ENCODE measurements around the gene CALHM4.

CALHM4 gene

DNA sequence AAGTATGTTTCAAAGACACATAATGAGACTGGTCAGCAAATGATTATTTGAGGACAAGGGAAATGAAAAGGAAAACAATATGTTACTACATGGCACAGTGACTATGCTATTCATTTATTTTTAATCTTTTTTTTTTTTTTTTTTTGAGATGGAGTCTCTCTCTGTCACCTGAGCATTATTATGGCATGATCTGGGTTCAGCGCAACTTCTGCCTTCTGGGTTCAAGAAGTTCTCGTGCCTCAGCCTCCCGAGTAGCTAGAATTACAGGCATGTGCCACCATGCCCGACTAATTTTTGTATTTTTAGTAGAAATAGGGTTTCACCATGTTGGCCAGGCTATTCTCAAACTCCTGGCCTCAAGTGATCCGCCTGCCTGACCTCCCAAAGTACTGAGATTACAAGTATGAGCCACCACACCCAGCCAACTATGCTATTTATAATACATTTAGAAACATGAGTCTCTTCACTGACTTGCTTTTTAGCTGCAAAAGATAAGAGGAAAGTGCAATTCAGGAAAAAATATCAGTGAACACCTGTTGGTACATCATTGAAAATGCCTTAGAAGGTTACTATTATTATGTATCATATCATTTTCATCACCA is 3.4 kb downstream of the CALHM4 start:
- H3K4me3 Mint-ChIP-seq = no peak overlapping the region
- H3K27me3 Mint-ChIP-seq = peaks cover 8% of the 10 kb centered on the region
- no peaks in the 10 kb centered on the region for H3K9me3 Mint-ChIP-seq
- no peak for DNase-seq
- no peaks in the 10 kb centered on the region for H3K4me1 Mint-ChIP-seq
- CTCF ChIA-PET = no interaction called here
- H3K27ac Mint-ChIP-seq = no peak overlapping the region
- no peaks in the 10 kb centered on the region for H3K36me3 Mint-ChIP-seq

DNA sequence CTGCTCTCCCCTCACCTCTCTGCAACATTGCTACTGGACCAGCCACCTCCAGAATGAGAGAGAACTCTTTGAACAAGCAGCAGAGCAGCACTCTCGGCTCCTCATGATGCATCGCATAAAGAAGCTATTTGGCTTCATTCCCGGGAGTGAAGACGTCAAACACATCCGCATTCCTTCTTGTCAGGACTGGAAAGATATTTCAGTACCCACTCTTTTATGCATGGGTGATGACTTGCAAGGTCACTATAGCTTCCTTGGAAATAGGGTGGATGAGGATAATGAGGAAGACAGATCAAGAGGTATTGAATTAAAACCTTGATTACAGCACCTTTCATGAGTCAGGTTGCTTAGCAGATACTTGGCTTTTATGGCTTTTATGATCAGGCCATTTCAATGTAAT is 4.3 kb downstream of the CALHM4 start:
- Mint-ChIP-seq H3K27ac (no peak overlapping the region), H3K36me3 (no peaks in the 10 kb centered on the region), H3K9me3 (no peaks in the 10 kb centered on the region), H3K4me1 (no peaks in the 10 kb centered on the region), H3K4me3 (no peak overlapping the region), H3K27me3 (peaks cover 10% of the 10 kb centered on the region)
- CTCF ChIA-PET = interaction anchor here (0.7 to 0.9 kb wide), 2 partner anchors 19 to 339 kb away, joined by 3 read pairs; no protein-coding TSS in a partner anchor
- DNase-seq = no peak

DNA sequence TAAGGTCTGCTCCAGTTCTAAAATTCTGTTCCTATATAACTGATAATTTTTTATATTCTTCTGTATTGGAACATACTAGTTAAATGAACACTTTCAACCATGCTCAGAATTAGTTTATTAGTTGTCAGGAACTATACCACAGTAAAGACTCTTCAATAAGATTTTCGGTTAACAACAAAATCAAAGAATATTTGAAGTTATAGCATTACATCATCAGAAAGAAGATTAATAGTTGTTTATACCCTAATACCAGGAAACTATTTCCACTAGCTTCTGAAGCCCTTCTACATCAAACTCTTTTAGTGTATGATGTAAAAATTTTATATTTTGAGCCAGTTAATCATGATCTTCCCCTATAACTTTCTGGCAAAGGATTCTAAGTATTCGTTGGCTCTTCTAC is 6.6 kb downstream of the CALHM4 start:
- CTCF ChIA-PET = interaction anchor here (0.8 to 5.1 kb wide), 16 partner anchors 11 to 408 kb away, joined by 3 to 38 read pairs (median 4); partner anchors contain the start of gene RWDD1
- no peak for DNase-seq
- H3K4me1 Mint-ChIP-seq = no peaks in the 10 kb centered on the region
- H3K27ac Mint-ChIP-seq = no peak overlapping the region
- H3K9me3 Mint-ChIP-seq = no peaks in the 10 kb centered on the region
- H3K36me3 Mint-ChIP-seq = no peaks in the 10 kb centered on the region
- peaks cover 17% of the 10 kb centered on the region for H3K27me3 Mint-ChIP-seq
- no peak overlapping the region for H3K4me3 Mint-ChIP-seq

DNA sequence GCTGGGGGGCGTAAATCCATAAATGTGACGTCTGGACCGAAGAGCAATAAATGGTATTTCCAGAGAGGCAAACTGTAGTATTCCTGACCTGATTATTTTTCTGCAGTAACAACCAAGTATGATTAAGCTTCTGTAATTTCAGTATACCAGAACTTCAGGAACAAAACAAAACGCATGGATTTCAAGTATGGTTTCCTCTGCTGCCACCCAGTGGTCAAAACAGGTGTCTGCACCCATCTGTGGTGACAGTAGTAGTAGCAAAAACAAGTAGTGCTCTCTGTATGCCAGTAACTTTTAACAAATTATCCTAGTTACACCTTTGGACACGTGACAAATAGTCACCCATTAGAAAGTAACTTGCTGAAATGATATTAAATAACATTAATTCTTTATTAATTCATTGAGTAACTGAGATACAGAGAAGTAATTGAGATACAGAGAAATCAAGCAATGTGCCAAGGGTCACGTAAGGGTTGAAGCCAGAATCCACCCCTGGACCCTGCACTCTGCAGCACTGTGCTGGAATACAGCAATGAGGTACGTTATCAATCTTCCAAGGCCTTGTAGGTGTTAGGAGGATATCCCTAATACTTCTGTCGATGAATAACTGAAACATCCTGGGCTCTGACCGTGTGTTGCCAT is 7.9 kb downstream of the CALHM4 start:
- no peaks in the 10 kb centered on the region for H3K9me3 Mint-ChIP-seq
- CTCF ChIA-PET = interaction anchor here (0.7 to 5.1 kb wide), 24 partner anchors 10 to 406 kb away, joined by 3 to 38 read pairs (median 4); partner anchors contain the start of gene RWDD1
- H3K36me3 Mint-ChIP-seq = no peaks in the 10 kb centered on the region

DNA sequence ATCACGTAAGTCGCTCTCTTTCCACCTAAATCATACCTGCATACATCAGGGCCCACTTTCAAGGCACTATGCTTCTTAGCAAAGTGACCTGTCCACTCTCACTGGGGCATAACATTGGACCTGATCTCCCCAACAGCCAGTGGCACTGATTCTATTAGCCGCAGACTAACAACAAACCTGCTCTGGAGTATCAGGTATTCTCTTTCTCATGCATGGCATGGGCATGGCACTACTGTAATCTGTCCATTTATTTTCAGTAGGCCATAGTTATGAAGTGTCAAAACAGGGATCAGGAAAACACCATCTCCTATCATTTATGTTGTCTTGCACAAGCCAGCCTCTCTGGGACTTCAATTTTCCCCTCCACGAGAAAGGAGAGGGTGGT is 8.5 kb downstream of the CALHM4 start:
- Mint-ChIP-seq H3K36me3 (no peaks in the 10 kb centered on the region), H3K4me3 (no peak overlapping the region), H3K4me1 (no peaks in the 10 kb centered on the region), H3K27ac (no peak overlapping the region), H3K27me3 (peaks cover 28% of the 10 kb centered on the region), H3K9me3 (no peaks in the 10 kb centered on the region)
- no peak for DNase-seq
- CTCF ChIA-PET = interaction anchor here (1.0 to 5.1 kb wide), 7 partner anchors 20 to 344 kb away, joined by 3 to 38 read pairs (median 4); no protein-coding TSS in a partner anchor

More for the DNA sequence above, 7.9 kb downstream of the CALHM4 start:
- DNase-seq = peak; percentile 81
- Mint-ChIP-seq H3K27me3 (peaks cover 28% of the 10 kb centered on the region), H3K4me1 (no peaks in the 10 kb centered on the region), H3K4me3 (no peak overlapping the region), H3K27ac (no peak overlapping the region)

DNA sequence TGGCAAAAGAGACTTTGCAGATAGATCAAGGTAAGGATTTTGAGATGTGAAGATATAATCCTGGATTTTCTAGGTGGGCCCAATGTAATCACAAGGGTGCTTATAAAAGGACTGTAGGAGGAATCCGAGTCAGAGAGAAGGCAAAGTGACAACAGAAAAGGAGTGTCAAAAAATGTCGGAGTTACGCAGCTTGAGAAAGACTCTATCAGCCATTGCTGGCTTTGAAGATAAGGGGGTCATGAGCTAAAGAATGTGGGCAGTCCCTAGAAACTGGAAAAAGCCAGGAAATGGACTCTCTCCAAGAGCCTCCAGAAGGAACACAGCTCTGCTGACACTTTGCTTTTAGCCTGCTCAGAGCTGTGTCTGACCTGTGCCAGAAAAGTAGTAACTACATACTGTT is 9.1 kb downstream of the CALHM4 start:
- Mint-ChIP-seq H3K4me3 (no peak overlapping the region), H3K36me3 (no peaks in the 10 kb centered on the region), H3K4me1 (no peaks in the 10 kb centered on the region), H3K27me3 (peaks cover 29% of the 10 kb centered on the region), H3K27ac (no peak overlapping the region), H3K9me3 (no peaks in the 10 kb centered on the region)
- CTCF ChIA-PET = interaction anchor here (0.7 to 5.1 kb wide), 11 partner anchors 9 to 451 kb away, joined by 3 to 38 read pairs (median 4); partner anchors contain the start of gene RWDD1
- DNase-seq = no peak

DNA sequence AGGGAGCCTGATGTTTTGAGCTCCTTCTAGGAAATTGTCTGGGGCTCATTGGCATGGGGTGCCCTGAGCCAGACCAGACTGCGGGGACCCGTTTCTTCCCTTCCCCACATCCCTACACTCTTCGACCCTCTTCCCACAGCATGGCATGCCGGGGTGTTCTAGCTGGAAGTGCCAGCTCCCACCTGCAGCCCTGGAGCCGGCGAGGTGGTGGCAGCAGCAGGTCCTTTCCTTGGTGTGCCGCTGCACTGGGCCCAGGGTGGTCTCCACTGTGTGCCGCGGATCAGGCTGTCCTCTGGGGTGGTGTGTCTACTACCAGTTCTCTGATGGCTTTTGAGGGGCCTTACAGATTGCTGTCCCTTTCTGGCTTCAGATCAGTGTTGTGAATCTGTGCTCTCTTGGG is 10.3 kb downstream of the CALHM4 start:
- H3K4me3 Mint-ChIP-seq = no peak overlapping the region
- peaks cover 31% of the 10 kb centered on the region for H3K27me3 Mint-ChIP-seq
- no peak for DNase-seq
- no peaks in the 10 kb centered on the region for H3K36me3 Mint-ChIP-seq
- CTCF ChIA-PET = interaction anchor here (0.6 to 5.1 kb wide), 9 partner anchors 8 to 295 kb away, joined by 4 to 38 read pairs (median 7); partner anchors contain the start of gene RWDD1
- H3K4me1 Mint-ChIP-seq = peaks cover under 1% of the 10 kb centered on the region
- H3K9me3 Mint-ChIP-seq = no peaks in the 10 kb centered on the region
- H3K27ac Mint-ChIP-seq = no peak overlapping the region

DNA sequence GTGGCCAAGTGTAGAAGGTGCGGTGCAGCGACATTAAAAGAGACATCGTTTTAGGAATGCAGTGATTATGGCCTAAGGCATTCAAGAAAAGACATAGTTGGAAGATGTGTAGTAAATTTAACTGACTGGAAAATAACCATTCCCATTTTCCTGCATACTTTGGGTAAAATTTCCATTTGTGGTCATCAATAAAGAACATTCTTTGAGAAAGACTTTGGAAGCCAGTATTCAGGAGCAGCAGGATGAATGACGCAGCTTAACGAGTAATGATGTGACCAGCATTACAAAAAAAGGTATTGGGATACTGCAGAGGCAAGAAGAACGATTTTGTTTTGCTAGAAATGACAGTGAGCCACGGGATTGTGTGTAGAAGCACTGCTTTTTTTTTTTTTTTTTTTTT is 10.8 kb downstream of the CALHM4 start:
- Mint-ChIP-seq H3K9me3 (no peaks in the 10 kb centered on the region), H3K27ac (no peak overlapping the region), H3K36me3 (no peaks in the 10 kb centered on the region), H3K27me3 (peaks cover 31% of the 10 kb centered on the region), H3K4me1 (peaks cover 5% of the 10 kb centered on the region), H3K4me3 (no peak overlapping the region)
- CTCF ChIA-PET = interaction anchor here (1.4 to 5.1 kb wide), 6 partner anchors 9 to 296 kb away, joined by 4 to 38 read pairs (median 8); no protein-coding TSS in a partner anchor
- DNase-seq = no peak

DNA sequence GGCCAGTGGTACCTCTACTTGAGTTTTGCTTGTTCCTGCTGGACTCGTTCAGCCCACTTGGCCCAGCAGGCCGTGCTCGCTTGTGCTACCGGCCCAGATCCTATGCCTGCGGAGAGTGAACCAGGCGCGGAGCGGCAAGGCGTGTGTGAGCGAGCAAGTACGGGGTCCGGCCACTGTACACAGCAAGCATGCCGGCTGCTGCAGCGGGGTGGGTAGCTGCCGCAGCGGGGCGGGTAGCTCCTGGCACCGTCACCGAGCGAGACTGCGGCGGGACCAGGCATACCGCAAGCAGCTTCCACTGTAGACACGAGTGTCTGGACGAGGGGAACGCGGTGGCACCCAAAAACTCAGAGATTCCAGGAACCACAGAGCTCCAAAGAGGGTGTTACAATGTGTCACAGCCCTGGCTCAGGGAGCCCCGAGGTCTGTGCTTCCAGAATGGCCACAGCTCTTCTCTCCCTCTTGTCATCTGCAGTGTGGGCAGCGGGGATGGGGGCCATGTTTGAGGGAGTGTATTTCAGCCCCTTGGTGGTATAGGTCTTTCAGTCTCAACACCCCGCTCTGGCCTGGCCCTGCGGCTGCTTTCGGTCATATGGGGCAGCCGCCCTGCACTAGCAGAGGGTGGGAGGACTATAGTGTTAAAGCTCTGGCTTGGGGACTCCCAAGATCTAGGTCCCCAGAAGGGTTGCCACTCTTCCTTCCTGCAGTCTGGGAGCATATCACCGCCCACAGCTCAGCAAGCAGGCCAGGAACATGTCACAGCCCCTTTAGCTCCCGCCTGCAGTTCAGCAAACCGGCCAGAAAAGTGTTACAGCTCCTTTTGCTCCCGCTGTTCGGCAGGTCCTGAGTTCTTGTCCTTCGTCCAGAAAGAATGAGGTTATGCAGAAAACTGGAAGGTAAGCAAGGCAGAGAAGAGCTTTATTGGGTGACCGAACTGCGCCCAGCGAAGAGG is 11.6 kb downstream of the CALHM4 start:
- Mint-ChIP-seq H3K9me3 (no peaks in the 10 kb centered on the region), H3K36me3 (no peaks in the 10 kb centered on the region), H3K4me1 (peaks cover 10% of the 10 kb centered on the region), H3K27ac (no peak overlapping the region), H3K4me3 (peak overlapping the region; percentile 7), H3K27me3 (peaks cover 31% of the 10 kb centered on the region)
- CTCF ChIA-PET = interaction anchor here (1.3 to 1.7 kb wide), 3 partner anchors 30 to 297 kb away, joined by 4 to 8 read pairs (median 5); no protein-coding TSS in a partner anchor
- peak; percentile 33 for DNase-seq

DNA sequence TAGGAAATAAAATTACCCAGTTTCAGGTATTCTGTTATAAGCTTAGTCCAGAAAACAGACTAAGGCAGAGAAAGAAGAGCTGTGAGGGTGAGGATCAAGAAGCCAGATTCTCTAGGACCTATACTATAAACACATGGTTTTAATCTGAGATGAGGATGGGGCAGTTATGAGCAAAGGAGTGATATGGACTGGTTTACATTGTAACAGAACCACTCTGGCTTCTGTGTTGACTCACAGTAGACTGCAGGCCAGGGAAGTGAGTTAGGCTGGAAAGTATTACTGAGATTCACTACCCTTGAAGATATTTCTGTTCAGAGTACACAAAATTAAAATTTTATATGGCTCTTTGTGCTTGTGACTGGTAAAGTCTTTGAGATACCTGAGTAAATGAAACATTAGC is 14.6 kb downstream of the CALHM4 start:
- CTCF ChIA-PET = no interaction called here
- DNase-seq = no peak
- Mint-ChIP-seq H3K36me3 (no peaks in the 10 kb centered on the region), H3K27ac (no peak overlapping the region), H3K4me1 (peaks cover 28% of the 10 kb centered on the region), H3K27me3 (peaks cover 28% of the 10 kb centered on the region), H3K9me3 (no peaks in the 10 kb centered on the region), H3K4me3 (no peak overlapping the region)

DNA sequence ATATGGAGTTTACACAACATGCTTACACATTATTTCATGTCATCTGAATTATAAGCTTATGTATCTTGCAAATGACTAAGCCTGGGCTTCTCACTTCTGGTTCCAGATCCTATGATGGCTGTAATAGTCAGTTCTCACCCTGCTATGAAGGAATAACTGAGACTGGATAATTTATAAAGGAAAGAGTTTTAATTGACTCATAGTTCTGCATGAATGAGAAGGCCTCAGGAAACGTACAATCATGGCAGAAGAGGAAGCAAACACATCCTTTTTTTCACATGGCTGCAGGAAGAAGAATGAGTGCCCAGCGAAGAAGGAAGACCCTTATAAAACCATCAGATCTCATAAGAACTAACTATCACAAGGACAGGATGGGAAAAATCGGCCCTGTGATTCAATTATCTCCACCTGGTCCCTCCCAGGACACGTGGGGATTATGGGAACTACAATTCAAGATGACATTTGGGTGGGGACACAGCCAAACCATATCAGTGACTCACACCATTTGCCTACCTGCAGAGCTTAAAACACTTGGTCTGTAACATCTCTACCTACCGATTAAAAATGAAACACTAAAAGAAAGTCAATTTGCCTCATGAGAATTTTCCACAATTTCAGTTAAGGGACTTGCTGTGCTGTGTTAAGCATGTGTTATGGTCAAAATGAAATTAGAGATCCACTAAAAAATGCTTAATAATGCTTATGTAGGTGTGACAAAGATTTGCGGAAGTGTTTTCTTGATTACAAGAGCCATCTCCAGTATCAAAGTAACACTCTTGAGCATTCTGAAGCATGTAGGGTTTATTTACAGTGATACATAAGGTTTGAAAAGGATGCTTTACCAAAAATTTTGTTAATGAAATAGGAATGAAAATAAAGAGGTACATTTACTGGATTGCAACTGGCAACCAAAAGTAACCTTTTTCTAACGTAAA is 15.5 kb downstream of the CALHM4 start:
- DNase-seq = no peak
- no peaks in the 10 kb centered on the region for H3K36me3 Mint-ChIP-seq
- peaks cover 23% of the 10 kb centered on the region for H3K27me3 Mint-ChIP-seq
- CTCF ChIA-PET = interaction anchor here (1.4 to 1.5 kb wide), 2 partner anchors 14 to 97 kb away, joined by 4 read pairs; no protein-coding TSS in a partner anchor
- H3K4me3 Mint-ChIP-seq = no peak overlapping the region
- peaks cover 38% of the 10 kb centered on the region for H3K4me1 Mint-ChIP-seq
- H3K27ac Mint-ChIP-seq = no peak overlapping the region
- H3K9me3 Mint-ChIP-seq = no peaks in the 10 kb centered on the region

DNA sequence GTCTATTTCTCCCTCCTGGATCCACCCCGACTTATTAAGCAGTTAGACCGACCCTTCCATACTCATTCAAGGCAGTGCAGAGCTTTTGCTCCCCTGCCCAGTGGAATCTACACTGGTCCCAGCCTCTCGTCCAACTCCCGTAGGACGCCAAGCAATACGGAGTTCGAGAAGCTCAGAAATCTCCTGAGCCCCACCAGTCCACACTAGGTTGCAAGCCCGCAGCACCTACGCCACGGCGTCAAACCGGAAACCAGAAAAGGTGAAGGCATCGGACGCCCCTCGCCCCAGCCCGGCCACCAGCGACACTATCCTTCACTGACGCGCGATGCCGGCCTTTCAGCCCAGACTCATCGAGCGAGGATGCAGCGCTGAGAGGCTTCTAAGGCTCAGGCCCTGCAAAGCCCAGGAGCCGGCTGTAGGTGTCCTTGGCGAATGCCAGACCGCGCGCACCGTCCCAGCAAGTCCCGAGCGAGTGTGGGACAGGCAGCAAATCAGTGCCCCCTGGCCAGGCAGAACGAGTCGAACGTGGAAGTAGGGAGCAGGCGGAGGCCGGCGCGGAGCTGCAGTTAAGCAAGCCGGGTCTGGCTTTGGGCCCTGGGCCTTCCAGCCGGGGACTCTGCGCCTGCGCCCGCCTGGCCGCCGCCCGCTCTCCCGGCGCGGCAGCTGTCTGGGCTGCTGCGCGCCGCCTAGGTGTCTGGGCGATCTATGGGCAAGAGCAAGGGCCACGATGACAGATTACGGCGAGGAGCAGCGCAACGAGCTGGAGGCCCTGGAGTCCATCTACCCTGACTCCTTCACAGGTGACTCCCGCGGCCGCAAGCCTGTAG is 17.5 kb downstream of the CALHM4 start, which contains the start of gene RWDD1:
TSS of gene RWDD1 (plus strand) at position 649 of the 827 bp plus-strand sequence. CDS start at position 728, 79 bp downstream.
- H3K27me3 Mint-ChIP-seq = peaks cover 6% of the 10 kb centered on the region
- H3K27ac Mint-ChIP-seq = peak within 1 kb of the TSS; percentile 96

More for the DNA sequence above, 17.5 kb downstream of the CALHM4 start, which contains the start of gene RWDD1:
- CTCF ChIA-PET = interaction anchor here (1.2 to 3.5 kb wide), 7 partner anchors 8 to 292 kb away, joined by 3 to 17 read pairs (median 4); partner anchors contain the start of gene TSPYL1
- DNase-seq = peak; percentile 99
- H3K9me3 Mint-ChIP-seq = no peaks in the 10 kb centered on the region
- peaks cover 43% of the 10 kb centered on the region for H3K4me1 Mint-ChIP-seq
- peak within 1 kb of the TSS; percentile 87 for H3K4me3 Mint-ChIP-seq
- H3K36me3 Mint-ChIP-seq = peaks cover 7% of the 10 kb centered on the region
